A673 (cell line): Measurements from ENCODE around the gene NLRC5. TPM values are rescaled to one million over a fixed set of nuclear protein-coding genes. Genes with fewer than 3 reads are reported as not detected.

ENCODE experiments used
- BruUV-seq: library from RNA; stranded (reverse); fragments of 400-500 nt; replicated peaks from 2 replicates; lab custom pipeline; 2021; lab: Mats Ljungman, UMichigan
- CTCF ChIA-PET: fragments of 300-600 bp; sonication (Branson Sonifier 250); formaldehyde crosslinking; loops from one replicate; lab custom pipeline; 2022; ENCODE audit warnings: antibody characterized with exemption; lab: Charles Lee
- POLR2A ChIA-PET: fragments of 300-600 bp; sonication (Branson Sonifier 250); formaldehyde crosslinking; loops from one replicate; lab custom pipeline; 2022; ENCODE audit warnings: antibody characterized with exemption; ENCODE audit not compliant: low non-redundant PET; lab: Charles Lee
- DNase-seq: peaks from one replicate; pipeline ENCODE4 v3.0.0-alpha.2; 2015; ENCODE audit warnings: low spot score
- H3K27ac ChIP-seq: fragments of 200-600 bp; sonication (generic); 2 replicates; pipeline ENCODE4 v1.5.1; 2016; ENCODE audit warnings: mixed run types, low read depth, mild to moderate bottlenecking, mixed read lengths, antibody characterized with exemption, low read length; ENCODE audit not compliant: poor library complexity, severe bottlenecking
- H3K27me3 ChIP-seq: fragments of 200-600 bp; sonication (generic); replicated peaks from 2 replicates; pipeline ENCODE4 v1.6.1; 2017; ENCODE audit warnings: mixed run types, low read depth, mild to moderate bottlenecking, mixed read lengths, antibody characterized with exemption, low read length; ENCODE audit not compliant: insufficient read depth, poor library complexity
- H3K36me3 ChIP-seq: fragments of 200-600 bp; sonication (generic); 2 replicates; pipeline ENCODE4 v1.6.1; 2016; ENCODE audit warnings: mixed run types, mild to moderate bottlenecking, mixed read lengths, antibody characterized with exemption, low read length; ENCODE audit not compliant: insufficient read depth, poor library complexity, severe bottlenecking
- H3K4me1 ChIP-seq: fragments of 200-600 bp; sonication (generic); 2 replicates; pipeline ENCODE4 v1.6.1; 2017; ENCODE audit warnings: mixed run types, mild to moderate bottlenecking, mixed read lengths, antibody characterized with exemption, low read length; ENCODE audit not compliant: insufficient read depth, poor library complexity, severe bottlenecking
- H3K4me3 ChIP-seq: fragments of 200-600 bp; sonication (generic); 2 replicates; pipeline ENCODE4 v1.5.1; 2016; ENCODE audit warnings: low read depth, mixed run types, mild to moderate bottlenecking, mixed read lengths, low read length; ENCODE audit not compliant: poor library complexity, severe bottlenecking
- H3K9me3 ChIP-seq: fragments of 200-600 bp; sonication (generic); 2 replicates; pipeline ENCODE4 v1.6.1; 2016; ENCODE audit warnings: mixed run types, low read depth, mild to moderate bottlenecking, mixed read lengths, antibody characterized with exemption, low read length; ENCODE audit not compliant: poor library complexity, severe bottlenecking
- EZH2 ChIP-seq: fragments of 200-600 bp; sonication (generic); IDR thresholded peaks from 2 replicates; pipeline ENCODE4 v1.6.1; 2017; ENCODE audit warnings: borderline replicate concordance, low read depth, mild to moderate bottlenecking, mixed read lengths, antibody characterized with exemption, low read length; ENCODE audit not compliant: poor library complexity, severe bottlenecking
- intact Hi-C: fragments of 100-400 bp; cut with micrococcal nuclease; formaldehyde crosslinking; loops from one replicate; pipeline ENCODE4 v1.10.0; 2022; ENCODE audit not compliant: unreplicated experiment
- total RNA-seq: library from RNA; stranded (reverse); gene quantifications from 2 replicates; pipeline ENCODE4 v1.2.3, GENCODE V29; 2021
- TF ChIP-seq, protein P1 (sequence below): fragments of 300-800, 200-600 bp; sonication (generic); conservative IDR thresholded peaks from 2 replicates; pipeline ENCODE4 v1.5.1; 2017; ENCODE audit warnings: low read depth, mild to moderate bottlenecking, antibody characterized with exemption, low read length, moderate library complexity, mixed read lengths

The NLRC5 gene
- total RNA-seq, 1 experiment from 2014 or later: 13.1 TPM

DNA sequence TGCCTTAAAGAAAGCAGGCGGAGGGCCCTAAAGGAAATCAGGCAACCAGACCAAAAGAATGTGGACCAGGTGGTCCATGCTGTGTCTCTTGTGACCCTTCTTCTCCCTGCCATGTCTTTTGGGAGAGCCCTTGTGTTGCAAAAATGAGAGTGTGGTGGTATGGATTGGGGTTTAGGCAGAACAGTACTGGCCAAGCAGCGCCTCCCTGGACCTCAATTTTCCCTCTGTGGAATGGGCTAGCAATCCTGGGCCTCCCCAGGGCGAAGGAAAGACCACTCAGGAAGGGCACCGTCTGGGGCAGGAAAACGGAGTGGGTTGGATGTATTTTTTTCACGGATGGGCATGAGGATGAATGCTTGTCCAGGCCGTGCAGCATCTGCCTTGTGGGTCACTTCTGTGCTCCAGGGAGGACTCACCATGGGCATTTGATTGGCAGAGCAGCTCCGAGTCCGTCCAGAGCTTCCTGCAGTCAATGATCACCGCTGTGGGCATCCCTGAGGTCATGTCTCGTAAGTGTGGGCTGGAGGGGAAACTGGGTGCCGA is 7.6 kb upstream of the NLRC5 start:
- BruUV-seq: no TSS peak
- Histone ChIP-seq H3K27ac (no peak overlapping the region), H3K9me3 (no peaks in the 10 kb centered on the region), H3K36me3 (no peaks in the 10 kb centered on the region), H3K27me3 (no peaks in the 10 kb centered on the region), H3K4me3 (no peak overlapping the region), H3K4me1 (peaks cover 16% of the 10 kb centered on the region)
- POLR2A ChIA-PET: no interaction called here
- CTCF ChIA-PET: no interaction called here
- intact Hi-C loops: no loop called here
- no peak for DNase-seq
- TF ChIP-seq, protein P1, sequence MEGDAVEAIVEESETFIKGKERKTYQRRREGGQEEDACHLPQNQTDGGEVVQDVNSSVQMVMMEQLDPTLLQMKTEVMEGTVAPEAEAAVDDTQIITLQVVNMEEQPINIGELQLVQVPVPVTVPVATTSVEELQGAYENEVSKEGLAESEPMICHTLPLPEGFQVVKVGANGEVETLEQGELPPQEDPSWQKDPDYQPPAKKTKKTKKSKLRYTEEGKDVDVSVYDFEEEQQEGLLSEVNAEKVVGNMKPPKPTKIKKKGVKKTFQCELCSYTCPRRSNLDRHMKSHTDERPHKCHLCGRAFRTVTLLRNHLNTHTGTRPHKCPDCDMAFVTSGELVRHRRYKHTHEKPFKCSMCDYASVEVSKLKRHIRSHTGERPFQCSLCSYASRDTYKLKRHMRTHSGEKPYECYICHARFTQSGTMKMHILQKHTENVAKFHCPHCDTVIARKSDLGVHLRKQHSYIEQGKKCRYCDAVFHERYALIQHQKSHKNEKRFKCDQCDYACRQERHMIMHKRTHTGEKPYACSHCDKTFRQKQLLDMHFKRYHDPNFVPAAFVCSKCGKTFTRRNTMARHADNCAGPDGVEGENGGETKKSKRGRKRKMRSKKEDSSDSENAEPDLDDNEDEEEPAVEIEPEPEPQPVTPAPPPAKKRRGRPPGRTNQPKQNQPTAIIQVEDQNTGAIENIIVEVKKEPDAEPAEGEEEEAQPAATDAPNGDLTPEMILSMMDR: no peak
- no peak for TF ChIP-seq EZH2

DNA sequence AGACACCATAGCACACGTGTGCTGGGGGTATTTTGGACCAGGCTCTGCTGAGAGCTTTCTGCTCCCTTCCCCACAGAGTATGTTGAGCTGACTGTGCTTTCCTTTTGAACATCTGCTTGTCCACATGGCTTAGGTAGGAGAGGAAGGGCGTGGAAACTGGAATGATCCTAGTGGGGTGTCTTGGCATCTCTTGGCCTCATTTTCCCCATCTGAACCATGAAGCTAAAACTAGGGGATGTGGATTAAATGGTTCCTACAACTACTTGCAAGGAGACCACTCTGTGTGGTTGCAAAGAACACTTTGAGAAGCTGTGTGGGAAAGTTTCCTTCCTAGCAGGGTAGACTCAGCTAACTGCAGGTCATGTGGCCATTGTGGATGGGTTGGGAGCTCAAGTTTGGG is 6.7 kb upstream of the NLRC5 start:
- intact Hi-C loops: no loop called here
- CTCF ChIA-PET: no interaction called here

DNA sequence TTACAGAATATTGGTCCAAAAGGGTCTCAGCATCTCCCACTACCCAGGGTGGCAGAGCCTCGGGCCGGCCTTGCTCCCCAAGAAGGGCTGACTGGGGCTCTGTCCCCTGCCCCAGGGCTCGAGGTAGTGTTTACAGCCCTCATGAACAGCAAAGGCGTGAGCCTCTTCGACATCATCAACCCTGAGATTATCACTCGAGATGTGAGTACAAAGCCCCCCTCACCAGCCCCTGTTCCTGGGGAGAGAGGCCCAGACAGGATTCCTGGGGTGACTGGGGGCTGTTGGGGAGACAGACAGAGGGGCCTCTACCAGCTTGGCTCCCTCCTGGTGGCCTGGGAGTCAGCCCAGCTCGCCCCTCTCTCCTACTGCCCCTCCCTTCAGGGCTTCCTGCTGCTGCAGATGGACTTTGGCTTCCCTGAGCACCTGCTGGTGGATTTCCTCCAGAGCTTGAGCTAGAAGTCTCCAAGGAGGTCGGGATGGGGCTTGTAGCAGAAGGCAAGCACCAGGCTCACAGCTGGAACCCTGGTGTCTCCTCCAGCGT is 6.1 kb upstream of the NLRC5 start:
- no peaks in the 10 kb centered on the region for H3K9me3 ChIP-seq
- H3K27me3 ChIP-seq: no peaks in the 10 kb centered on the region
- no TSS peak for BruUV-seq
- H3K36me3 ChIP-seq: no peaks in the 10 kb centered on the region
- H3K4me3 ChIP-seq: no peak overlapping the region
- H3K4me1 ChIP-seq: peaks cover 16% of the 10 kb centered on the region
- no peak for DNase-seq
- ChIA-PET CTCF (no interaction called here), POLR2A (interaction anchor here (0.6 kb wide), 1 partner anchor 752 kb away, joined by 4 read pairs; no protein-coding TSS in a partner anchor)
- TF ChIP-seq, protein P1: no peak
- no peak for TF ChIP-seq EZH2
- no peak overlapping the region for H3K27ac ChIP-seq
- intact Hi-C loops: no loop called here

More for the DNA sequence above, 6.7 kb upstream of the NLRC5 start:
- DNase-seq: no peak
- Histone ChIP-seq H3K36me3 (no peaks in the 10 kb centered on the region), H3K4me3 (no peak overlapping the region), H3K27me3 (no peaks in the 10 kb centered on the region), H3K9me3 (no peaks in the 10 kb centered on the region), H3K27ac (no peak overlapping the region), H3K4me1 (peaks cover 16% of the 10 kb centered on the region)
- TF ChIP-seq EZH2: no peak
- POLR2A ChIA-PET: no interaction called here
- no TSS peak for BruUV-seq

- ChIA-PET POLR2A (no interaction called here), CTCF (no interaction called here)
- Histone ChIP-seq H3K27ac (no peak overlapping the region), H3K9me3 (no peaks in the 10 kb centered on the region), H3K4me3 (no peak overlapping the region), H3K27me3 (no peaks in the 10 kb centered on the region), H3K4me1 (peaks cover 16% of the 10 kb centered on the region), H3K36me3 (no peaks in the 10 kb centered on the region)
- no peak for DNase-seq
- BruUV-seq: no TSS peak
- intact Hi-C loops: no loop called here
- no peak for TF ChIP-seq EZH2
- TF ChIP-seq, protein P1: no peak
Measured at GRCh38 chr16:56984639-56985038, 4.7 kb upstream of the NLRC5 start.
